ENCODE data around the gene DTNBP1.
"Not testable (repeated sequence)": the region's sequence is repeated elsewhere in the genome, so short reads cannot be mapped to it uniquely, and the experiment has no call there.

DTNBP1 gene

DNA sequence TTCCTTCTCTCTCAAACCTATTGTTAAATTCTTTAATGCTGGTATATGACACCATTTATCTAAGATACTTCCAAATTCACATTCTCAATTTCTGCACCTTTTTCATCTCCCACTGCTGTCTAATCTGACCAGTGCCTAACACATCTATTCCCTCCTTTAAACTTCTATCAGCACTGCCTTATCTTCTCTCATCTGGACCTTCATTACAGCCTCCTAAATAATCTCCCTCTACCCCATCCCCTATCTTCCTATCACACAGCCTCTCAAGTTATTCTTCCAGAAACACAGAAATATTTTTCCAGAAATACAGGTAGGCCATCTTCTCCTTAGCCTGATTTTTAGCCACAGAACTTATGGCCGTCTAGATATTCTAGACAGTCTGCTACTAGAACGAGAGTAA is 5.5 kb downstream of the DTNBP1 start:
- TF ChIP-seq, protein P1, sequence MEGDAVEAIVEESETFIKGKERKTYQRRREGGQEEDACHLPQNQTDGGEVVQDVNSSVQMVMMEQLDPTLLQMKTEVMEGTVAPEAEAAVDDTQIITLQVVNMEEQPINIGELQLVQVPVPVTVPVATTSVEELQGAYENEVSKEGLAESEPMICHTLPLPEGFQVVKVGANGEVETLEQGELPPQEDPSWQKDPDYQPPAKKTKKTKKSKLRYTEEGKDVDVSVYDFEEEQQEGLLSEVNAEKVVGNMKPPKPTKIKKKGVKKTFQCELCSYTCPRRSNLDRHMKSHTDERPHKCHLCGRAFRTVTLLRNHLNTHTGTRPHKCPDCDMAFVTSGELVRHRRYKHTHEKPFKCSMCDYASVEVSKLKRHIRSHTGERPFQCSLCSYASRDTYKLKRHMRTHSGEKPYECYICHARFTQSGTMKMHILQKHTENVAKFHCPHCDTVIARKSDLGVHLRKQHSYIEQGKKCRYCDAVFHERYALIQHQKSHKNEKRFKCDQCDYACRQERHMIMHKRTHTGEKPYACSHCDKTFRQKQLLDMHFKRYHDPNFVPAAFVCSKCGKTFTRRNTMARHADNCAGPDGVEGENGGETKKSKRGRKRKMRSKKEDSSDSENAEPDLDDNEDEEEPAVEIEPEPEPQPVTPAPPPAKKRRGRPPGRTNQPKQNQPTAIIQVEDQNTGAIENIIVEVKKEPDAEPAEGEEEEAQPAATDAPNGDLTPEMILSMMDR (IDR thresholded peaks at IDR 0.05): no peak
- no peaks in the 10 kb centered on the region for H3K9me3 ChIP-seq
- intact Hi-C loops (cut with DNase I; ENCODE audit: low total_unique reads): no loop called here
- H3K36me3 ChIP-seq: no peaks in the 10 kb centered on the region
- DNase-seq: no peak
- peaks cover 0 to 17% (median 4%) of the 10 kb centered on the region in 4 donors for H3K4me1 ChIP-seq
- no peaks in the 10 kb centered on the region for H3K27me3 ChIP-seq
- no peak overlapping the region for H3K27ac ChIP-seq
- H3K4me3 ChIP-seq: no peak overlapping the region

DNA sequence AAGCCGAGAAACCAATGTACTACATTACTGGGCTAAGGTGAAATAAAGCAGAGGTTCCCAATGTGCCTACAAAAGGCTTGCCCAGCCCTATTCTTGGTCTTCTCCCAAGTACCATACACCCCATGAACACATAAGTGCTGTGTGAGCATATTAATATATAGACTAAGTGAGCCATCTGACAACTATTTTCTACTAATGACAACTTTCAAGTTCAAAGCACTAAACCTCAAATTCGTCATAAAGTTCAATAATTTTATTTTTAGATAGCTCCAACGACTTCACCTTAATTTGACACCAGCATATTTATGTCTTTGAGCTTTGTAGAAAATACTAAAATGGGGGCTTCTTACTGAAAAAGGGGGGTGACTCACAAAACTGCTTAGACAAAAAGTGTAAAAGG is 6.7 kb downstream of the DTNBP1 start:
- TF ChIP-seq, protein P1 (IDR thresholded peaks at IDR 0.05): no peak
- no peaks in the 10 kb centered on the region for H3K27me3 ChIP-seq
- H3K27ac ChIP-seq: no peak overlapping the region
- no peaks in the 10 kb centered on the region for H3K36me3 ChIP-seq
- intact Hi-C loops (cut with DNase I; ENCODE audit: low total_unique reads): no loop called here
- no peak overlapping the region for H3K4me3 ChIP-seq
- no peak for DNase-seq
- no peaks in the 10 kb centered on the region for H3K9me3 ChIP-seq
- peaks cover 0 to 11% (median 0%) of the 10 kb centered on the region in 4 donors for H3K4me1 ChIP-seq

DNA sequence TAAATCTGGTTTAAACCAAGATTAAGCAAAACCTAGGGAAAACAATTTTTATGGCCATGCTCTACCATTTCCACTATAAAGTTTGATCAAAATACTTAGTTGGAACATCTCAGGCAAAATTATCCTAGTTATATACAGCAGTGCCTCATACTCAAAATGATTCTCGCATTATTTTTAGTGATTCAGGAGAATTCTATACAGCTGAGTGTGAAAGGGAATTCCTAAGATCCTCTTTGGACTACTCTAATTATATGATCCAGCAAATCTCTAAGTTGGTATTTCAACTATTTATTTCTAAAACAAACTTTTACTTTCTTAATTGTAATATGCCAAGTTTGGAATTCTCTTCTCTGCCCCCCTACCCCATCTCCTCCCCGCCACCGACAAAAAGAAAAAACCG is 8.6 kb downstream of the DTNBP1 start:
- DNase-seq: no peak
- H3K4me1 ChIP-seq: peaks cover 0 to 11% (median 0%) of the 10 kb centered on the region in 4 donors
- H3K4me3 ChIP-seq: no peak overlapping the region
- TF ChIP-seq, protein P1 (IDR thresholded peaks at IDR 0.05): no peak
- intact Hi-C loops (cut with DNase I; ENCODE audit: low total_unique reads): no loop called here
- peaks cover 7 to 12% (median 9%) of the 10 kb centered on the region in 3 donors for H3K36me3 ChIP-seq
- no peaks in the 10 kb centered on the region for H3K27me3 ChIP-seq
- no peaks in the 10 kb centered on the region for H3K9me3 ChIP-seq
- H3K27ac ChIP-seq: no peak overlapping the region

DNA sequence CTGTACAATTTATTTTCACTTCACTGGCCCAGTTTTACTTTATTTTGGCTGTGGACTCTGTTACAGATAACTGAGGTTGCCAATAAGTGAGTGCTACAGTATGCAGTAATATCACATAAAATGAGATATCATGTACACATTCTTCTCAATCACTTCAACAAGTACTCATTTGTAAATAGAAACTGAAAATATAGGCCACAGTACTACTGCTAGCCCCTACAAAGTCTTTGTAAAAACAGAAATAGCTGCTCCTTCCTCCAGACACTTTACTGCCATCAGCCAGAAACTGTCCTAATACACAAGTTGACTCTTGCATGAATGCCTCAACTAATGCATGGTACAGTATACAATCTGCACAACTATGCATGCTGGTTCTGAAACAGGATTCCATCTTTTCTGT is 9.2 kb downstream of the DTNBP1 start:
- TF ChIP-seq, protein P1 (IDR thresholded peaks at IDR 0.05): no peak
- intact Hi-C loops (cut with DNase I; ENCODE audit: low total_unique reads): no loop called here
- no peak for DNase-seq
- Histone ChIP-seq H3K9me3 (no peaks in the 10 kb centered on the region), H3K27ac (no peak overlapping the region), H3K27me3 (no peaks in the 10 kb centered on the region), H3K4me3 (no peak overlapping the region), H3K4me1 (peaks cover 0 to 11% (median 0%) of the 10 kb centered on the region in 4 donors), H3K36me3 (peaks cover 7 to 19% (median 16%) of the 10 kb centered on the region in 3 donors)

DNA sequence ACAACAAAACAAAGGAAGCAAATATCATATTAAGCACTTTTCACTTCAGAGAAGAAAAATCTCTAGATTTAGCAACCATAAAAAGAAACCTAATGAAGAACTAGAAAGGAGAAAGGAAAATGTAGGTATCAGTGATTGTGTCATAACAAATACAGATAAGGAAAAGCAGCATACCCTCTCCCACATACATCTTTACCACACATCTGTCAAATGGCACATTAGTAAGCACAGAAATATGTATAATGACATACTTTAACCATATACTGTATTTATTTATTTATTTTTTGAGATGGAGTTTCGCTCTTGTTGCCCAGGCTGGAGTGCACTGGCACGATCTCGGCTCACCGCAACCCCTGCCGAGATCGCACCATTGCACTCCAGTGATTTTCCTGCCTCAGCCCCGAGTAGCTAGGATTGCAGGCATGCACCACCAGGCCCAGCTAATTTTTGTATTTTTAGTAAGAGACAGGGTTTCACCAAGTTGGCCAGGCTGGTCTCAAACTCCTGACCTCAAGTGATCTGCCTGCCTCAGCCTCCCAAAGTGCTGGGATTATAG is 12.7 kb downstream of the DTNBP1 start:
- DNase-seq; intact Hi-C loops (cut with DNase I; ENCODE audit: low total_unique reads); H3K4me3 ChIP-seq; H3K27me3 ChIP-seq; H3K4me1 ChIP-seq; H3K27ac ChIP-seq; H3K9me3 ChIP-seq: not testable (repeated sequence)
- H3K36me3 ChIP-seq: peaks cover 11 to 30% (median 26%) of the 10 kb centered on the region in 3 donors

DNA sequence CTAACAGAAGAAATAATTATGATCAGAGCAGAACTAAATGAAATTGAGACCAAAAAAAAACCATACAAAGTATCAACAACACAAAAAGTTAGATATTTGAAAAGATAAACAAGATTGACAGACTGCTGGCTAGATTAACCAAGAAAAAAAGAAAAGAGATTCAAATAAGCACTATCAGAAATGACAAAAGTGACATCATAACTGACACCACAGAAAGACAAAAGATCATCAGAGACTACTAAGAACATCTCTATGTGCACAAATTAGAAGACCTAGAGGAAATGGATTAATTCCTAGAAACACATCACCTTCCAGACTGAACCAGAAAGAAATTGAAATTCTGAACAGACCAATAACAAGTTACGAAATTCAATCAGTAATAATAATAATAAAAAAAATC is 17.9 kb downstream of the DTNBP1 start:
- intact Hi-C loops (cut with DNase I; ENCODE audit: low total_unique reads): no loop called here

More for the DNA sequence above, 17.9 kb downstream of the DTNBP1 start:
- no peaks in the 10 kb centered on the region for H3K27me3 ChIP-seq
- TF ChIP-seq, protein P1 (IDR thresholded peaks at IDR 0.05): no peak
- peaks cover 0 to 18% (median 10%) of the 10 kb centered on the region in 3 donors for H3K9me3 ChIP-seq
- no peak overlapping the region for H3K27ac ChIP-seq
- peaks cover 8 to 26% (median 24%) of the 10 kb centered on the region in 3 donors for H3K36me3 ChIP-seq
- no peak for DNase-seq
- no peak overlapping the region for H3K4me3 ChIP-seq
- no peaks in the 10 kb centered on the region for H3K4me1 ChIP-seq

Data from tibial artery (tissue), 4 donors.